HG02973 (cell line): ENCODE data around the gene RAB31.

ENCODE experiments used
- ATAC-seq: cut with Tn5 transposase; IDR thresholded peaks from one replicate; pipeline ENCODE4 v1.9.1; 2021; ENCODE audit warnings: moderate library complexity; ENCODE audit not compliant: unreplicated experiment

RAB31 gene

GRCh38 chr18:9711361-9712129 lies 3.4 kb downstream of the RAB31 start:
- ATAC-seq: peak; percentile 68

- no peak for ATAC-seq
Measured at GRCh38 chr18:9712130-9712577, 4.1 kb downstream of the RAB31 start.

DNA sequence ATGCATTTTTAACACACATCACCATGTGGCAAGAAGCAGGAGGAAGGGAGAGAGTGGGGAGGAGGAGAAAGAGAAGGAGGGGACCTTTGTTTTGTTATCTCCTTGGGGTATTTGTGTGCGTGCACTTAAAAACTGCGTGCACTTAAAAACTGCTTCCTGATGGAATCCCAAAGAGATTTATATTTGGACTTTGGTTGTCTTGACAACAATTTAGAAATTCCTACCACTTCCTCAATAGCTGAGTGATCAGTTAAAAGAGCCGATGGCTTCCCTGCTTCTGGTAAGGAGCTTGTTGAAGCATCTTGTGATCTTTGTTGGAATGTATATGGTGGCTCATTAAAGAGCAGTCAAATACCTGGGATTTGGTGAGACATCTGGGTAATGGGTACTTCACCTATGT lies 4.5 kb downstream of the RAB31 start:
- ATAC-seq: no peak

- ATAC-seq: no peak
Measured at GRCh38 chr18:9714266-9715087, 6.4 kb downstream of the RAB31 start.

- ATAC-seq: no peak
Measured at GRCh38 chr18:9715088-9715343, 6.9 kb downstream of the RAB31 start.

- no peak for ATAC-seq
Measured at GRCh38 chr18:9715978-9716774, 8.1 kb downstream of the RAB31 start.

DNA sequence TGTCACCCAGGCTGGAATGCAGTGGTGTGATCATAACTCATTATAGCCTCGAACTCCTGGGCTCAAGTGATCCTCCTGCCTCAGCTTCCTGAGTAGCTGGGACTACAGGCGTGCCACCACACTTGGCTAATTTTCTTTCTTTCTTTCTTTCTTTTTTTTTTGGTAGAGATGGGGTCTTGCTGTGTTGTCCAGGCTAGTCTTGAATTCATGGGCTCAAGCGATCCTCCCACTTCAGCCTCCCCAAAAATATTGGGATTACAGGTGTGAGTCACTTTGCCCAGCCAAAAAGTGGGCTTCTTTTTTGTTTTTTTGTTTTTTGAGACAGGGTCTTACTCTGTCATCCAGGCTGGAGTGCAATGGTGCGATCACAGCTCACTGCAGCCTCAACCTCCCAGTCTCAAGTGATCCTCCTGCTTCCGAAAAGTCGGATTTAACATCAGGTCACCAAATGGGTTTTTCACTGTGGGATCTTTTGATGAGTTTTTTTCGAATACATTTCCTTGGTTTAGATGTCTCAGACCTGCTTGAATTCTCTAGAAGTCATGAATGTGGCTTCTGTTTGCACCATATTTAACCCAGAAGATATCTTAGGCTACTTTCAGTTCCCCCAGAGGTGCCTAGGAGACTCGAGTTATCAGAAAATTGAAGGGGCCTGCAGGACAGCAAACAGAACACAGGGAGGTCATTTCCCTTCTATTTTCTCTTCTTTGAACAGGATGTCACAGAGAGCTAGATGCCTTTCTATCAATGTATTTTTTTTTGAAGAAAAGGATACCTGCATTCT lies 8.9 kb downstream of the RAB31 start:
- no peak for ATAC-seq

DNA sequence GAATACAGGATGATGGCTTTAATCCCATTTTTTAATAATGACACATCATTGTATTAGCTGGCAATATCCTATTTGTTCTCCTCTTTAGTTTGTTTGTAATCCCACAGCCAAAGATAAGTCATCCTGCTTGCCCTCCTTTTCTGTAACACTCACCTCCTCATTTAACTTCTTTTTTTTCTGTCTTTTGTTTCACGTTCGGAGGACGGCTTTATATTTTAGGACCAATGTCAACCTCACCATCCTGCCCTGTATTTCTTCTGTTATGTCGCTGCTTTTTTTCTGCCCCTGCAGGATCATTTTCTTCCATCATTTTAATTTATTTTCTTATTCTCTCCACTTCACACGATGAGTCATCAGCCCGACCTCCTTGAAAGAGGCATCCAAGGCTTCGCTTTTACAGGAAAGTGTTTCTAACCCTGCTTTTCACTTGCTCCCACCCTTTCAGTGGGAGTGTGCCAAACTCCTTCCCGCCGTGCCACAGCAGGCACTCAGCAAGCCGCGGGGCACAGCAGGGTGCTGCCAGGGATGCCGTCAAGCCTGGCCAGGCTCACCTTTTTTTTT lies 11.4 kb downstream of the RAB31 start:
- ATAC-seq: no peak

DNA sequence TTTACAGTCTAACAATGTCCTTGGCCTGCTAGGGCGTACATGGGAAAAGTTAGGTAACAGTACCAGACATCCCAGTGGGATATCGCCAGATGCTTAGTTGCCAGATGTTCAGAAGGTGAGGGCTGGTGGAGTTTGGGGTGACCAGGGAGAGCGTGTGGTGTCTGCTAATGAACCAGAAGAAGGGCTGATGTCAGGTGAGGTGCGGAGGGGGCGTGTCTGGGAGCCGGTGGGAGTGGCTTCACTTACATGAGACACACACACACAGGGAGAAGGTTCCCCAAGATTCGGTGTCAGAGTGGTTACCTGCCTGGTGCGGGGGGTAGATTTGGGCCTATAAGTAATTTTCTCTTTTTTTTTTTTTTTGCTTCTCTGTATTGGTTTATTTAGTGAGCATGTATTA lies 12.2 kb downstream of the RAB31 start:
- ATAC-seq: no peak

- no peak for ATAC-seq
Measured at GRCh38 chr18:9721893-9722550, 13.9 kb downstream of the RAB31 start.

- no peak for ATAC-seq
Measured at GRCh38 chr18:9722691-9723090, 14.6 kb downstream of the RAB31 start.

GRCh38 chr18:9724797-9725585 lies 16.9 kb downstream of the RAB31 start:
- ATAC-seq: no peak

GRCh38 chr18:9726175-9726574 lies 18.1 kb downstream of the RAB31 start:
- ATAC-seq: no peak

- ATAC-seq: no peak
Measured at GRCh38 chr18:9726936-9727335, 18.8 kb downstream of the RAB31 start.

GRCh38 chr18:9730786-9731185 lies 22.7 kb downstream of the RAB31 start:
- no peak for ATAC-seq

DNA sequence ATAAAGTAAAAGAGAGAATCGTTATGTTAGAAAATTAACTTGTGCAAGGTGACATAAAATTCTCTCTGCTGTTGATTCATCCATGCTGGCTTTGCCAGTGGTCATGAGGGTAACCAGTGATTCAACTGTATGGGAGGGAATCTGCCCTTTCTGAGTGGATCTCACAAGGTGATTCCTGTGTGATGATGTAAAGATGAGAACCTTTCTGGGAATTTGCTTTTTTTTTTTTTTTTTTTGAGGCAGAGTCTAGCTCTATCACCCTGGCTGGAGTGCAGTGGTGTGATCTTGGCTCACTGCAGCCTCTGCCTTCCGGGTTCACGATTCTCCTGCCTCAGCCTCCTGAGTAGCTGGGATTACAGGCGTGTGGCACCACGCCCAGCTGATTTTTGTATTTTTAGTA lies 23.3 kb downstream of the RAB31 start:
- no peak for ATAC-seq

- ATAC-seq: no peak
Measured at GRCh38 chr18:9732031-9732430, 23.9 kb downstream of the RAB31 start.

- no peak for ATAC-seq
Measured at GRCh38 chr18:9734189-9734588, 26.1 kb downstream of the RAB31 start.

DNA sequence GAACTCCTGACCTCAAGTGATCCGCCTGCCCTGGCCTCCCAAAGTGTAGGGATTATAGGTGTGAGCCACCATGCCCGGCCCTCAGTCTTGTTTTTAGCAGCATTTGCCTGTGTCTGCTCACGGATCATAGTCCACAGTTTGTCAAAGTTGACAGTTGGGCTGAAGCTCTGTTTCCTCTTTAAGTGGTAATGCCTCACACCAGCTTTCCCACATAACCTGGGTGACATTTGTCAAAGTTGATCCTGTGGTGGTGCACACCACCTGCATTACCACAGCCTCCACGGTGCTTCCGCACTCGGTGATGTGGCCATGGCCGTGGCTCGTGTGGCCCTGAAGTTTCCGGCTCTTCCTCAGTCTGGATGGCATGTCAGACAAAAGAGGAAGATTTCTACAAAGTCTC lies 27.1 kb downstream of the RAB31 start:
- ATAC-seq: no peak
